ENCODE results near the gene NHERF2.

GRCh38 chr16:1990101-1990350 is 36.7 kb upstream of the NHERF2 start:
- no peak for TF ChIP-seq EZH2phosphoT487 (IDR thresholded peaks at IDR 0.05)
- TF ChIP-seq CTCF (IDR thresholded peaks at IDR 0.05) = no peak
